Measurements from ENCODE around the gene COL23A1.

GRCh38 chr5:178389026-178389729 is 201.0 kb downstream of the COL23A1 start:
- TF ChIP-seq TAF1 (IDR thresholded peaks at IDR 0.05; ENCODE audit: low read depth, low read length) (no peak), POU2F2 (IDR thresholded peaks at IDR 0.05; ENCODE audit: low read depth, low read length) (no peak)
